Endothelial cell of umbilical vein (primary cell): ENCODE measurements around the gene ZMIZ2. TPM values are rescaled to one million over a fixed set of nuclear protein-coding genes. Genes with fewer than 3 reads are reported as not detected.

Source experiments
- BruUV-seq: library from RNA; stranded (reverse); fragments of 400-500 nt; replicated peaks from 2 replicates; lab custom pipeline; 2021; lab: Mats Ljungman, UMichigan
- CTCF ChIA-PET: fragments of 300-600, 350-600 bp; sonication (Branson Sonifier 250); formaldehyde crosslinking; loops from one replicate; lab custom pipeline; 2021; ENCODE audit warnings: antibody characterized with exemption, inconsistent platforms; lab: Charles Lee
- POLR2A ChIA-PET: fragments of 300-600, 350-600 bp; sonication (Branson Sonifier 250); formaldehyde crosslinking; loops from one replicate; lab custom pipeline; 2021; ENCODE audit warnings: antibody characterized with exemption, inconsistent platforms; lab: Charles Lee
- DNase-seq: peaks from one replicate; pipeline ENCODE4 v3.0.0-alpha.2; 2011; ENCODE audit warnings: low read depth, low spot score
- FAIRE-seq: peaks from 2 replicates; lab custom pipeline; 2011; peaks lifted over from hg19 to GRCh38; lab: Jason Lieb, UNC
- H2AFZ ChIP-seq: 2 replicates; pipeline ENCODE4 v1.6.0; 2012; ENCODE audit warnings: low read depth, low read length, control low read depth, inconsistent platforms
- H3K27ac ChIP-seq: 2 replicates; pipeline ENCODE4 v1.5.1; 2011; ENCODE audit warnings: low read depth, mild to moderate bottlenecking, control low read depth, low read length, moderate library complexity; ENCODE audit not compliant: insufficient read depth
- H3K27me3 ChIP-seq, 2 experiments: 2 replicates each; pipeline versions ENCODE4 v1.6.0 to v1.6.1; 2011; ENCODE audit warnings: low read length in 2 of 2, mixed read lengths in 1 of 2; ENCODE audit not compliant: control insufficient read depth in 2 of 2, insufficient read depth in 2 of 2
- H3K36me3 ChIP-seq, 2 experiments: 2 replicates in 1 of 2; 3 replicates in 1 of 2; pipeline ENCODE4 v1.5.1; 2011; ENCODE audit warnings: low read length in 2 of 2, mild to moderate bottlenecking in 1 of 2, moderate library complexity in 1 of 2; ENCODE audit not compliant: control insufficient read depth in 2 of 2, insufficient read depth in 2 of 2; ENCODE audit errors: extremely low read depth in 1 of 2
- H3K4me1 ChIP-seq: 3 replicates; pipeline ENCODE4 v1.5.1; 2011; ENCODE audit warnings: mild to moderate bottlenecking, low read length; ENCODE audit not compliant: control insufficient read depth, insufficient read depth; ENCODE audit errors: extremely low read depth
- H3K4me2 ChIP-seq: 2 replicates; pipeline ENCODE4 v1.6.1; 2011; ENCODE audit warnings: low read length, control low read depth, mixed read lengths; ENCODE audit not compliant: insufficient read depth
- H3K4me3 ChIP-seq, 3 experiments: fragments of 200-600 bp in 1 of 3; sonication (generic), shearing (Covaris generic) in 1 of 3; replicated peaks in 1 of 3; 2 replicates each; pipeline ENCODE4 v1.5.1; 2011 to 2016; ENCODE audit warnings: control low read depth in 3 of 3, low read length in 3 of 3, mild to moderate bottlenecking in 2 of 3, inconsistent platforms in 1 of 3, low read depth in 1 of 3, moderate library complexity in 1 of 3; ENCODE audit not compliant: insufficient read depth in 1 of 3
- H3K79me2 ChIP-seq: 2 replicates; pipeline ENCODE4 v1.6.0; 2012; ENCODE audit warnings: low read length, inconsistent platforms; ENCODE audit not compliant: control insufficient read depth, insufficient read depth
- H3K9ac ChIP-seq: replicated peaks from 2 replicates; pipeline ENCODE3; 2011; ENCODE audit warnings: low read length, control low read depth; ENCODE audit not compliant: insufficient read depth; ENCODE audit errors: extremely low read depth
- H3K9me1 ChIP-seq: replicated peaks from 3 replicates; pipeline ENCODE4 v1.6.0; 2011; ENCODE audit warnings: mild to moderate bottlenecking, low read length; ENCODE audit not compliant: control insufficient read depth, insufficient read depth; ENCODE audit errors: extremely low read depth
- H3K9me3 ChIP-seq: replicated peaks from 2 replicates; pipeline ENCODE4 v1.5.1; 2012; ENCODE audit warnings: low read length, inconsistent platforms; ENCODE audit not compliant: control insufficient read depth, insufficient read depth
- H4K20me1 ChIP-seq: replicated peaks from 2 replicates; pipeline ENCODE3; 2011; ENCODE audit warnings: mild to moderate bottlenecking, low read length; ENCODE audit not compliant: control insufficient read depth, insufficient read depth; ENCODE audit errors: extremely low read depth
- CTCF ChIP-seq, 2 donors: IDR thresholded peaks; 1 replicate in 1 of 2; 2 replicates in 1 of 2; pipeline ENCODE4 v1.5.1; 2011; ENCODE audit warnings: low read length in 2 of 2, mild to moderate bottlenecking in 2 of 2, moderate library complexity in 2 of 2, control low read depth in 1 of 2, inconsistent platforms in 1 of 2, low read depth in 1 of 2; ENCODE audit not compliant: insufficient read depth in 1 of 2; ENCODE audit errors: extremely low read depth in 1 of 2
- EZH2 ChIP-seq: IDR thresholded peaks from 2 replicates; pipeline ENCODE4 v1.6.1; 2012; ENCODE audit warnings: borderline replicate concordance, low read depth, mild to moderate bottlenecking, moderate library complexity, low read length, inconsistent platforms; ENCODE audit not compliant: severe bottlenecking
- FOS ChIP-seq: IDR thresholded peaks from 2 replicates; pipeline ENCODE4 v1.6.1; 2011; ENCODE audit warnings: mild to moderate bottlenecking, low read length, moderate library complexity, borderline replicate concordance; ENCODE audit not compliant: insufficient read depth
- GATA2 ChIP-seq: IDR thresholded peaks from 2 replicates; pipeline ENCODE4 v1.7.0; 2011; ENCODE audit warnings: low read depth, mild to moderate bottlenecking, moderate library complexity, mixed read lengths, low read length; ENCODE audit not compliant: insufficient read length, insufficient read depth
- JUN ChIP-seq: IDR thresholded peaks from 2 replicates; pipeline ENCODE4 v1.6.1; 2011; ENCODE audit warnings: borderline replicate concordance, low read depth; ENCODE audit not compliant: insufficient read length, insufficient read depth
- MAX ChIP-seq: IDR thresholded peaks from 2 replicates; pipeline ENCODE4 v1.6.1; 2011; ENCODE audit not compliant: insufficient read depth, insufficient read length
- MYC ChIP-seq: IDR thresholded peaks from one replicate; pipeline ENCODE4 v1.6.1; 2011; ENCODE audit warnings: mild to moderate bottlenecking, low read depth, low read length
- POLR2A ChIP-seq: IDR thresholded peaks from 2 replicates; pipeline ENCODE4 v1.6.1; 2012; ENCODE audit warnings: low read depth, mild to moderate bottlenecking, control low read depth, low read length
- POLR2AphosphoS5 ChIP-seq: IDR thresholded peaks from 2 replicates; pipeline ENCODE4 v1.6.1; 2012; ENCODE audit warnings: low read depth, mild to moderate bottlenecking, control low read depth, low read length, moderate library complexity; ENCODE audit not compliant: insufficient read depth
- dilution Hi-C: fragments of 300-500 bp; cut with MboI; formaldehyde crosslinking; loops from one replicate; pipeline ENCODE4 v1.15.0; 2019; ENCODE audit warnings: low sequenced_read_pairs; ENCODE audit not compliant: extremely low pct_ligation_motif_present
- intact Hi-C: fragments of 100-400 bp; cut with micrococcal nuclease; formaldehyde crosslinking; loops from one replicate; pipeline ENCODE4 v1.10.0; 2022
- polyA plus RNA-seq, 4 experiments: library from polyadenylated mRNA; depleted of rRNA in 3 of 4; stranded (reverse) in 3 of 4; unstranded in 1 of 4; fragments of >200 nt; gene quantifications; 2 replicates each; pipeline versions ENCODE4 v1.2.1 to v1.2.3, GENCODE V29; 2011 to 2012; ENCODE audit warnings: missing spikeins in 1 of 4
- total RNA-seq: library from RNA; stranded (reverse); gene quantifications from 2 replicates; pipeline ENCODE4 v1.2.3, GENCODE V29; 2021

The ZMIZ2 gene
- total and polyA plus RNA-seq, 2 donors (not counting 3 experiments of a cell fraction or from before 2014, with no cell fraction given): 30.6 to 87.5 TPM

- no peak overlapping the region for H3K4me3 ChIP-seq
- peaks cover 6 to 44% of the 10 kb centered on the region in 2 experiments for H3K36me3 ChIP-seq
- BruUV-seq: no TSS peak
- no peak for FAIRE-seq
- H4K20me1 ChIP-seq: no peaks in the 10 kb centered on the region
- ChIA-PET POLR2A (no interaction called here), CTCF (no interaction called here)
- no peak for DNase-seq
- no peak overlapping the region for H3K4me2 ChIP-seq
- H3K9me3 ChIP-seq: no peaks in the 10 kb centered on the region
- no peaks in the 10 kb centered on the region for H3K27me3 ChIP-seq
- H2AFZ ChIP-seq: no peak overlapping the region
- no peaks in the 10 kb centered on the region for H3K9me1 ChIP-seq
- no peak for TF ChIP-seq MYC
- TF ChIP-seq POLR2AphosphoS5: no peak
- no peak for TF ChIP-seq GATA2
- TF ChIP-seq CTCF (IDR thresholded peaks at IDR 0.05; ENCODE audit: extremely low read depth in 1 of 2, insufficient read depth in 1 of 2, low read depth in 1 of 2, low read length in 2 of 2): no peak
- no peak for TF ChIP-seq POLR2A
- TF ChIP-seq EZH2: no peak
- TF ChIP-seq MAX: no peak
- no peak for TF ChIP-seq FOS
- TF ChIP-seq JUN: no peak
- no peaks in the 10 kb centered on the region for H3K4me1 ChIP-seq
- dilution Hi-C loops: no loop called here
- intact Hi-C loops: no loop called here
- H3K27ac ChIP-seq: no peak overlapping the region
- no peak overlapping the region for H3K9ac ChIP-seq
- peaks cover 28% of the 10 kb centered on the region for H3K79me2 ChIP-seq
Observed at GRCh38 chr7:44757311-44757710, 8.7 kb downstream of the ZMIZ2 start.
